ENCODE results near the gene TPD52L1.

Gene TPD52L1

DNA sequence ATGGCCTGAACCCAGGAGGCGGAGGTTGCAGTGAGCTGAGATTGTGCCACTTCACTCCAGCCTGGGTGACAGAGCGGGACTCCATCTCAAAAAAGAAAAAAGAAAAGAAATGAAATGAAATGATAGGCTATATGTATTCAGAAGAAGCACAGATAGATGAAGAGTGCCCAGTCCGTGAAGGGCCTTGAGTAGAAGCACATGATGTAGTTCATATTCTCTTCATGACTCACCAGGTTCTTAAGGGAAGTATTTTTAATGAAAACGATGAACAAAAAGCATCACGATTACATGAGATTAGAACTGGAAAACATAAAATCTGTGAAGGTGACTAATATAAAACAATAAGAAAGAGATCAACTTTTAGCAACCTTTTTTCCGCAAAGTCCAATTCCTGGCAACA is 29.8 kb downstream of the TPD52L1 start:
- DNase-seq: no peak

DNA sequence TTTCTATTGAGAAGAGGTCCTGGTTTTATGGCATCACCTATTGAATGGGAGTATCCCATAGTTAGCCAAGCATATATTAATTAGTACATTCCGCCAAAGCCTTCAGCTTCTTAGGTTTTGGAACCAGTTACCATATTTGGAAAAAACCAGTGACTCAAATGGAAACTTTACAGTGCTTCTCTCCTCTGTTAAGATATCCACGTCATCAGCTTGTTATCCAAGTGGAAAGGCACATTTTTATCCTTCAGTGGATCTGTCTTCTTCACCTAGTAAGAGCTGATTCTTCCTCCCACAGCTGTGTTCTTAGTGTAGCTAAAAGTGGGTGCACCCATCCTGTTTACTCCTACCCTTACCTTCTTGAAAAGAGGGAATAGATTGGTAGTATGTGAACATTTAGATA is 34.5 kb downstream of the TPD52L1 start:
- no peak for DNase-seq

DNA sequence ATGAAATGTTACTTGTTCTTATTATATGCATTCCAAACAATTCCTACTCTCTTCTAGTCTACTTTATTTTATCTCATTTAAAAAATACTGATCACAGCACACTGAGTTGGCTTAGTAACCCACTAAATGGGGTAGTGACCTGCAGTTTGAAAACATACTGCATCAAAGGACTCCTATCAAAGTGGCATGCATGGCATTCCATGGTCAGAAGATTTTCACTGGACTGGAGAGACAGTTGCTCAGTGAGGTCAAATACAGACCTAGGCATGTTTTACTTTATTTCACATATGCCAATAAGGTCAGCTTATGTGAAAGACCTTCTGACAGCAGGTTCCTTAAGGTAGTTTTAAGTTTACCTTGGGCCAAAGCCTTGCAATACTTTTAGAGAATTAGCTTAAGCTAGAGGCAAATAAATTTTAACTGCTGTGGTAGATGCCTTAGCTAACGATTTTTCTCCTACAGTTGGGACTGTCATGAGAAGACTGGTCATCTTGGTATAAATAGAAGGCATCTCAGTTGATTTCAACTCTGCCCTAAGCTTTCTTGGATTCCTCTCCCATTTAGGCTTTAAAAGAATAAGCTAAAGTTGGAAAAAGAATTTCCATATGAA is 35.1 kb downstream of the TPD52L1 start:
- DNase-seq: no peak

DNA sequence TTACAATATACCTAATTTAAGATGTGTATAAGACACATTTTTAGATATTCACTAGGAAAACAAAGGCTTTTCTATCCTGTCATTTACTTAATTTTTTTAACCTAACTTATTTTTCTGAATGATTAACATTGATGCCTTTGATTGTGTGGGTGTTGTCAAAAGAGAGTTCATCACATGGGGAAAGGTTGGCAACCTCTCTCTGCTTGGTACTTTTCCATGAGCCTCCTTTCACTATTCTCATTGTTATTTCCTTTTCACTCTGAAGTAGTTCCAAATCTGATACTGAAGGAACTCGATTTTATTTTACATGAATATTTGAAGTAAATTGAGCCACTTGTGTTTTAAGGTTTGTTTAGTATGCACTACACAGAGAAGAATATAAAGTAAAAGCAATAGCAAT is 35.9 kb downstream of the TPD52L1 start:
- DNase-seq: no peak

DNA sequence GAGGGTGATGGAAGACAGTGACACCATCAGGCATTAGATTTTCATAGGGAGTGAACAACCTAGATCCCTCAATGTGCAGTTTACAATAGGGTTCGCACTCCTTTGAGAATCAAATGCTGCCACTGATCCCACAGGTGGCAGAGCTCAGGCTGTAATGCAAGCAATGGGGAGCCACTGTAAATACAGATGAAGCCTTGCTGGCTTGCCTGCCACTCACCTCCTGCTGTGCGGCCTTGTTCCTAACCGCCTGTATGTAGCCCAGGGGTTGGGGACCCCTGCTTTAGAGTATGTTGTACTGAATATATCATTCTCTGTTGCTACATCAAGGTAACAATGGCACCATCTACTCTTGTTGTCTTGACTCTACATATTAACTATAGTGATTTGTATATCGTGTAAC is 37.1 kb downstream of the TPD52L1 start:
- DNase-seq: no peak

DNA sequence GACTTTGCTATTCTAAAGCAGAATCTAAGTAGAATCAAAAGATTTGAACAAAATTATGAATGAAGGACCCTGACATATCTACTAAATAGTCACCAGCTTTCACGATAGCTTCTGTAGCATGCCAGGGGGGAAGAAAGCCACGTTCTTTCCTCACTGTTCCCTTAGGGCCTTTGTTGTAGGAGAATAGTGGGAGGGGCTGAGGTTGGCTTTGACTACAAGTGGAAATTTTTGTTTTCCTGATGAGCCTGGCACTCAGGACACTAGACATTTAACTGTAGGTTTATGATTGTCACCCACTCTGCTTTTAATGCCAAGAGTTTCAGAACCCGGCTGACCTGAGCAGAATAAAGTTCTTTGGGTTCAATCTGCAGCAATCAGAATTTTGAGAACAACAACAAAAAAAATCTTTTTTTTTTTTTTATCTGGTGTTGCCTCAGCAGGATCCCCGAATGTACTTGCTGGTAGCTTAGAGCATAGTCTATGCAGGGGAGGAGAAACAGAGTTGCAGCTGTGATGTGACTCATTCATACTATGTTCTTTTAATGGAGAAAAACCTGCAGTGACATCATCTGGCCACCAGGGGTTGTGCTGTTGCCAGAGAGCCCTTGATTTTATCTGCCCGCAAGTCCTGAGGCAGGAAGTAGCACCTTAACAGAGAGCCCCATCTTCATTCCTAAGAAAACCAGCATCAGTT is 38.5 kb downstream of the TPD52L1 start:
- peak; percentile 5 for DNase-seq

DNA sequence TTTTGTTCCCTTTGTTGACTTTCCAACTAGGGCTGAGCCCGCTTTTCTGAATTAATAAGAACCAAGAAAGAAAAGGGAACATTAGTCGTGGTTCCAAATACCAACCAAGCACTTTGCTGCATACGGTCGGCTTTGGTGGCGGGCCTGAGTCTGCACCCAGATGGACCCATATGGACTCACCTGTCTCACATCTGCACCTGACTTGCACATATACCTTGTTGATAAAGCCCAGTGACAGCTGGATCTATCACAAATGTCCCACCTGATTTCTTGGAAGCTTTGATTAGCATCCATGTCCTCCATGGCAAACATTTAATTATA is 39.0 kb downstream of the TPD52L1 start:
- DNase-seq: no peak

DNA sequence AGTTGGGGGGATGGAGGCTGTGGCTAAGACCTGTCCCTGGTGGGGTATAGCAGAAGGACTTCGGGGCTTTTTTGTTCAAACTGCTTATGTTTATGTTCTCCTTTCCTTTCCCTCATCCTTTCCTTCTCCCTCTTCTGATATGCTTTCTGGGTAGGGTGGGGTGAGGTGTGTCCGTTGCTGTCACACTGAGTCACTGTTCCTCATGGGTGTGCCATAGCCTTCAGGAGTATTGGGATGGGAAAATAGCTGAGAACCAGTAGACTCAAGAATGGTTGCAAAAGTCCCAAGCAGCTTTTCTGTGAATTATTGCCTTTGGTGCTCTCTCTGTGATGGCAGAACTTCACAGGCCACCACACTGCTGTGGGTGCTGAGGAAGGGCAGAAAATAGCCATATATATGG is 39.6 kb downstream of the TPD52L1 start:
- DNase-seq: no peak

DNA sequence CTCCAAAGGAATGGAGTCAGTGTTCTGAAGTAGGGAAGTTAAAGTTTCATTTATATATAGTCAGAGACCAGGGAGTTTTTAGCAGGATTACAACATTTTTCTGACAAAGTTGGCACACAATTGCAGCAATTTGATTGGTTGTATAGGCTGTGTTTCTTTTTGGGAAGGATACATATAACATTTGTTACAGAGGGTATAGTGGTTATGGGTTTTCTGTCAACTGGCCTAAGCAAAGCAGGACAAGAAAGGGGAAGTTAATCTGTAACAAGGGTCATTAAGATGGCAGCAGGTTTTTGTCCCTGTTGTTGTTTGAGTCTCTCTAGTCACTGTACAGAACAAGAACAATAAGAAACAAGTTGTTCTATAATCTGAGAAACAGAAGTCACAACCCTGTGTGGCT is 41.4 kb downstream of the TPD52L1 start:
- no peak for DNase-seq

DNA sequence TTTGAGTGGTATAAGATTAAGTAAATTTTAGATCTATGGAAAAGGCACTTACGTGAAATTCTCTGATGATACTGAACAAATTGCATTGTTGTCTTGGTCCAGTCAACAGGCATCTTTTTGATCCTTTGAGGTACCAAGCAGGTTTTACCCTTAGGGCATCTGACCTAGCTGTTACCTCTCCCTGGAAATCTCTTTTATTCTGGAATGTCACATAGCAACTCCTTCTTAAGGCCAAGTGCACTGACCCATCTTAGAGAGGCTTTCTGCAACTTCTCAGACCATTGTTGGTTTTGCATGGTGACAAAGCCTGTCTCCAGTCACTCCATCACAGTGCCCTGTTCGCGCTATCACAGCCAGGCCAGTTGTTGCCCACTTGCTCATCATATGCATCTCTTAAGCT is 42.0 kb downstream of the TPD52L1 start:
- no peak for DNase-seq

DNA sequence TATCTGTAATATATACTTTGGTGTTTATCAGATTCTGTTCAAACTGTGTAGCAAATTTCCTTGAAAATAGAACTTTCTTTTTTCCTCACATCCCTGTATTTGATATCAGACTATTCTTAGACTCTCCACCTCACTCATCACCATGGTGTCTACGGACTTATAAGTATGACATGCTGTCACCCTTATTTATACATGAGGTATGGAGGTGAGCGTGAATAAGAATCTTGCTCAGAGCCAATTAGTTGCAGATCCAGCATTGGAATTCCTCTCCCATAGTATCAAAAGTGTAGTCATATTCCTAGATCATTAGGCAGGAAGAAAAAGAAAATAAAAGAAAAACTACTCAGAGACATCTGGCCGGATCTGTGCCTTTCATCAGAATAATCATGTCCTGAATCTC is 43.0 kb downstream of the TPD52L1 start:
- no peak for DNase-seq

DNA sequence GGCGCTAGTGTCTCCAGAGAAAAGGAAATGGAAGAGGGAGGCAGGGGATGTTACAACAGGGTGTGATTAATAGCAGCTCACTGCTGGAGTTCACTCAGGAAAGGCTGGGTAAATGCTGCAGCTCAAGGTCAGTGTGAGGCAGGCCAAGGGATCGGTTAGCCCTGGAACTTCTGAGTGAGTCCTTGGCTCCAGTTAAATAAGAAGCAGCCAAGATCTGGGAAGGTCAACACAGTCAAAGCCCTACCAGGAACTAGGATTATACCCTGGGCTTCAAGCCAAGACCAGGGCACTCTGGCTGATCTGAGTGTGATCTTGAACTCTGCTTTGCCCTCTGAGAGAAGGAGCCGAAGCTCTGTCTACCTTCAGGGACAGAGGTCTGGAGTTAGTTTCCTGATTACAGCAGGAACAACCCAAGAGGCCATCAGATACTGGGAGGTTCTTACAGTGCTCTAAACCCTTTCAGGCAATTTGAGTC is 44.3 kb downstream of the TPD52L1 start:
- peak; percentile 89 for DNase-seq

DNA sequence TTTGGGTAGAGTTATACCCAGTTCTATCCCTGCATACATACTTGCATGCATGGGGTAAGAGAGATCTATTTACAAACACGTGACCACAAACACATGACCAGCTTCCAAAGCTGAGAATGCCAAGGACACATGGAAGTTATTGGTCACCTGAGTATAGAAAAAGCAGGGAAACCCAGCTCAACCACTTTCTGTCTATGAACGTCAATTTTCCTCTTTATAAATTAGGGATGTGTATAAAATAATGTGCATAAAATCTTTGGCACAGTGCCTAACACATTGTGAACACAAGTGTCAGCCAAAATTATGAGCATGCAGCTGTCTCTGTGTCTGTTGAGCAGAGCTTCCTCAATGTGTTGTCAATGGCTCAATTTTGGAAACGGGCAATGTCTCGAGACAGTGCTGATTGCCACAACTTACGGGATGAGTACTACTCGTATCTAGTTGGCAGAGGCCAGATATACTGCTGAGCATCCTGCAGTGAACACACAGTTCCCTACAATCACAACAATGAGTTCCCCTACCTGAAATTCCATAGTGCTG is 44.9 kb downstream of the TPD52L1 start:
- no peak for DNase-seq

DNA sequence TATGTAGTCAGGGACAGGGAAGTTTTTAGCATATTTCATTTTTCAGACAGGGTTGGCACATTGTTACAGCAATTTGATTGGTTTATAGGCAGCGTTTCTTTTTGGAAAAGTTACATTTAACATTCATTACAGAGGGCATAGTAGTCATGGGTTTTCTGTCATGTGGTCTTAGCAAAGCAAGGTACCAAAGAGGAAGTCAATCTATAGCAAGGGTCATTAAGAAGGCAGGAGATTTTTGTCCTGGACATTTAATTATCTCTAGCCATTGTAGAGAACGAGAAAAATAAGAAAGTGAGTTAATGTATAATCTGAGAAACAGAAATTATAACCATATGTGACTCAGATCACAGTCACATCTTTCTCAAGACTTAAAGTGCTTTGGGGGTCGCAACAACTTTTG is 47.4 kb downstream of the TPD52L1 start:
- DNase-seq: no peak

DNA sequence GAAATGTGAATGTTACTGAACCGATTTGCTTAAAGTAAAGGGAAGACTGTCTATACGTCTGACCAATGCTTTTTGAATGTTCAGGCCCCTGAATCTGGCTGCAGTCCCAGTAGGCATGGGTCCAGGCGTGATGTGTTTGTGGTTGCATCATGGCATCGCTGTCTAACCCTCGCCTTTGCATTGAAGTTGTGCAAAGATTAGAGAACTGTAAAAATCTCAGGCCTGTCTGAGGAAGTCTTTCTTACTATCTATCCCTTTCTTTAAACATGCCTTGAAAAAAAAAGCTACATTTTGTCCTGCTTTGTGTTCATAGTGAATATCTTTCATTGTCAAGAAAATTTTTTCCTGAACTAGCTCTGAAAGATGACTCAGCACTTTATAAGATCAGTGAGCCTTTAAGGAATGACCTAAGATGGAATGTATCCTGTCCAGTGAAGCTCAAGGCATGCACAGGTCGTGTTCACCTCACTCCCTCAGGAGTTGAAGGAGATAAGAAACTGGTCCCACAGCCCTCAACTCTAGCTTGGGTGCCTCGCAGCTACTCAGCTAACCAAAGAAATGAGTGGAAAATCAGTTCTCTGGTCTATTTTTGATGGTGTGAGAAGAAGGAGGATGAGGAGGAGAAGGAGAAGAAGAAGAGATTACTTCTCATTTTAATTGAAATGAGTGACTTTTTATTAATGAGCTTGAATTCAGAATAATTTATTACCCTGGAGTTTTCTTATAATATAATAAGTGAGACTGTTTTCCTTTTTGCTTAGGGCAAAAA is 48.6 kb downstream of the TPD52L1 start:
- DNase-seq: peak; percentile 18

DNA sequence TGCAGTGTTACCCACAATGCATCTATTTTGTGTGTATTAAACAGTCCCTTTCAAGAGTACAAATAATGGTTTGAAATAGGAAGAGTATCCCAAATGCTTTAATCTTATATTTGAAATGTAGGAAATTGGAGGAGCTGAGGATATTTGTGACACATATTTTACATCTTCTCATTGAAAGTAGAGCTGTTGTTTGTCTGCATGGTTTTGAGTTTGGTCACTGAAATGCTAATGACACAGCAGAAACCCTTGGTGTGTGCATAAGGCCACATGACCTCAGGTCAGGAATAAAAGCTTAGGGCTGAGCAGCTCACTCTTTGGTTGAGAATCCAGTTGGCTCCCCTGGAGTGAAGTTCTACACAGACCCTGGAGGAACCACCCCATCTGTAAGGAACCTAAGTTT is 49.8 kb downstream of the TPD52L1 start:
- no peak for DNase-seq

DNA sequence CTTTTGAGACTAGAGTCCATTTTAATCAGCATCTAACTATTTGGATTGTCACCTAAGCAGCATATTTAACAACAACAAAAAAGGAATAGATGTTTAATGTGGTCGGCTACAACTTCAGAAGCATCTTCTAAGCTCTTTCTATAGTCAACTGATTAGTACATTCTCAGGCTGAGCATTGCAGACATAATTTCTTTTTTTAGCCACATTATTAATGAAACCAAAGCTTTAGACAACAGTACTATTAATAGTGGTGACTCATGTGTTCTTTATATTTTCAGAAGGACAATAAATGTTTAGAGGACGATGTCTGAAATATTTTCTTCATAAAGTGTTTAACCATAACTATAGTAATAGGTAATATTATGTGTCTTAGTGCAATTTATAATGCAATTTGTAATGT is 52.4 kb downstream of the TPD52L1 start:
- no peak for DNase-seq

DNA sequence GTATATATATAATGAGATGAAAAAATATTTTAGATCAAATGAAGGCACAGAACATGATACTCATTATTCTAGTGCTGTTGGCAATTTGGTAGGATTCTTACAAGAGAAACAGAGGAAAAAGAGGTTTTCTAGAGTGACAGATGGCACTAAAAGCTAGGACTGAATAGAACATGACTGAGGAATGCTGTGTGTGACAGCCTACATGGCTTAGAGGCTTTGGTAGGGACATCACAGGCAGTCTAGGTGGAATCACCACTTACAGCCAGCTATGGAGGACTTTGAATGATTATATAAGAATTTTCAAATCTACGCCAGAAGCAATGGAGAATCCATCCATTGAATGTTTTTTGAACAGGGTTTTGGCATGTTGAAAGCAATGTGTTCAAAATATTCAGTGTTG is 52.8 kb downstream of the TPD52L1 start:
- DNase-seq: no peak

DNA sequence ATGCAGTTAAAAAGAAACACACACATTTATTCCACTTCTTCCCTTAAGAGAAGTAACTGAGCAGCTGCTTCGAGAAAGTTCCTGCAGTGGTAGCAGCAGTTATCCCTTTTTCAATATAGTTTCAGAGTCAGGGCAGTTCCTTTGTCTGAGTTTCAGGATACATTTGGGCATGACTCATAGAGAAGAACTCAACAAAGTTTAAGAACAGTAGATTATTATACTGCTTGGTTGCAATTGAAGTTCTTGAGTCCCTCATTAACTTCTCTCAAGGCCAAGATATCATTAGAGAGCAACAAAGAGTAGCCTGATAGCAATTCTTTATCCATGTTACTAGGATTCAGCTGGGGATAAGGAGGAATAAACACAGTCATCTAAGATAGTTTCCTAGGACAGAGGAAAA is 54.4 kb downstream of the TPD52L1 start:
- no peak for DNase-seq

DNA sequence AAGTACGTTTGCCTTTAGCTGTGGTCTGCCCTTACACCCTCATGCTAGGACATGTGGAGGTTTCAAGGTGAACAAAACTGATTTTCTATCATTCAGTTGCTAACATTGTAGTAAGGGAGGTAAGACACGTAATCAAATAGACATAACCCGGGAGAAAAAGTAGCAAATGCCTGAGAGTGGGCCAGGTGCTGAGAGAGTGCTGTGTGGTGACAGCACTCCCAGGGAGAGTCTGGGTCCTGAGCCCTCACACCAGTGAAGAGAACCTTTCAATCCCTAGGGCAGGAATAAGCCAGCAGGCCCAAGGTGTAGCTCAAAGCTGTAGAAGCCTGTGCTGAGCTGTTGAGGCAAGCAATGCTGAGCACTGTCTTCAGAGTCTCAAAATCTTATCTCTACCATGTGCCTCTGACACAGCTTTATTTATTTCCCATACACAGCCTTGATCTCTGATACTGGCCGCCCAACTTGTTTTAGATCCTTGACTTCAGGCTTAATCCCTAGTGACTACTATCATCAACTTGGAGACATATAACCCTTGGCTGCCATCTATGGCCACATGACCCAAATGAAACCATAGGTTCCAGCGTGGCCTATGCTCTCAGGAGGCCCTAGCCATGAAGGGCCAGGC is 55.2 kb downstream of the TPD52L1 start:
- DNase-seq: no peak

DNA sequence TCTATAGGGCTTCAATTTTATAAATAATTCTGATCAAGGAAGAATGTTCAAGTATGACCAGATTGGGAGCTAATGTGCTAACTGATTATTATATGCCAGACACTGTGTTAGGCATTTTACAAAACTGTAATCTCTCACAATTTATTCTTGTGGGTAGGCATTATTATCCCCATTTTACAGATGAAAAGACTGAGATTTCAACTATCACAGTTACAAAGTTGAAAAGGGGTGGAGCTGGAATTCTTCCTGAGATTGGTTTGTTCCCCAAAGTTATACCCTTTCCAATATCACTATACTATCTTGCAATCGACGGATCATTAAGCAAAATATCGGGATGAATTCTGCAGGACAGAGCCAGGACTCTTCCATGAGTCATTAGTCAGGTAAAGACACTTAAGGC is 57.1 kb downstream of the TPD52L1 start:
- DNase-seq: no peak

DNA sequence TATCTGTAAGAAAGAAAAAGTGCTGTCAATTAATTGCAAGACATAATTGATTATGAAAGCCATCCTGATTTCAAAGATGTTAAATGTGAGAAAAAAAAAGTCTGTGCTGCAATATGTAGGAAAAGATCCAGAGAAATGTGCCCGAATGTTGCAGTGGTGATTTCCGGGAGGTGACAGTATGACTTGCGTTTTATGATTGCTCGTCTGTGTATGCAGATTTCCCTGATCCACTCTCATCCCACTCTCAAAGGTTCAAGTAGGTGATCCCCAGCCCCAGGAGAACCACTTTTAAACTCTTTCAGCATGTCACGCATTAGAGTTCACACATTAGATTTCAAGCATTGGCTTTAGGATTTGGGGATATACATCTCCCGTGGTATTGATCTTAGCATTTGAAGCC is 57.8 kb downstream of the TPD52L1 start:
- no peak for DNase-seq

DNA sequence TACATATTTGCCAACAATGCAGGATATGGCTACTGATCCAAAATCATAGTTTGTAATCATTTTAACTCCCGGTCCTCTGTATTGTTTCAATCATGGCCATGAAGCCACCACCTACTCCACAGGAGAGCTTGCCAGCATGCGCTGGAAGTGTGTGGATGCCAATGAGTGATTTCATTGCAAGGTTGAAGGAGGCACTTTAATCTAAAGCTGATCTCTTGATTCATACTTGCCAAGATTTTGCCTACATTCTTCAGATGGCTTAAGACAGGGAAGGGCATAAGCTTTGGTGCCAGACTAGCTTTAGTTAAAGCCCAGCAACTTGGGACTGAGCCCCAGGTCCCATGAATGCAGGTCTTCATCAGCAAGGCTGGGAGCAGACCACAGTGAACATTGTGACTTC is 58.8 kb downstream of the TPD52L1 start:
- DNase-seq: no peak

DNA sequence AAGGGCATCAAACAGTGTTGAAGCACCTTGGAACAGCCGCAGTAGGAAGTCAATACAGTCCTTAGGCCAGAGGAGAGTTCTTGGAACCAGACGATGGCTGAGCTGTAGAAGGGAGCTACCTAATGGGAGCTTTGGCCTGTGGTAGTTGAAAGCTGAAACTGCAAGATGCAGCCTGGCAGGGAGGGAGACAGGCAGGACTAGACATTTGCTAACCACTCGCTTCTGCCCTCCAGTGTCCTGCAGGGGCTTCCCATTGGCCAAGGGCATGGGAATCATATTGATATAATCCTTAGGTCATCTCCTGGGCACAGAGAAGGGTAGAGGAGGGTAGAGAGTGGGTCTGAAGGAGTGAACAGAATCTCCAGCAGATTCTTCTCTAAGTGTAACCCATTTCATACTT is 60.4 kb downstream of the TPD52L1 start:
- DNase-seq: no peak

Data from DMS79 treated with DMSO at 0.1 percent for 48 hours (cell line).